ENCODE results near the gene EBF3.

The EBF3 gene

DNA sequence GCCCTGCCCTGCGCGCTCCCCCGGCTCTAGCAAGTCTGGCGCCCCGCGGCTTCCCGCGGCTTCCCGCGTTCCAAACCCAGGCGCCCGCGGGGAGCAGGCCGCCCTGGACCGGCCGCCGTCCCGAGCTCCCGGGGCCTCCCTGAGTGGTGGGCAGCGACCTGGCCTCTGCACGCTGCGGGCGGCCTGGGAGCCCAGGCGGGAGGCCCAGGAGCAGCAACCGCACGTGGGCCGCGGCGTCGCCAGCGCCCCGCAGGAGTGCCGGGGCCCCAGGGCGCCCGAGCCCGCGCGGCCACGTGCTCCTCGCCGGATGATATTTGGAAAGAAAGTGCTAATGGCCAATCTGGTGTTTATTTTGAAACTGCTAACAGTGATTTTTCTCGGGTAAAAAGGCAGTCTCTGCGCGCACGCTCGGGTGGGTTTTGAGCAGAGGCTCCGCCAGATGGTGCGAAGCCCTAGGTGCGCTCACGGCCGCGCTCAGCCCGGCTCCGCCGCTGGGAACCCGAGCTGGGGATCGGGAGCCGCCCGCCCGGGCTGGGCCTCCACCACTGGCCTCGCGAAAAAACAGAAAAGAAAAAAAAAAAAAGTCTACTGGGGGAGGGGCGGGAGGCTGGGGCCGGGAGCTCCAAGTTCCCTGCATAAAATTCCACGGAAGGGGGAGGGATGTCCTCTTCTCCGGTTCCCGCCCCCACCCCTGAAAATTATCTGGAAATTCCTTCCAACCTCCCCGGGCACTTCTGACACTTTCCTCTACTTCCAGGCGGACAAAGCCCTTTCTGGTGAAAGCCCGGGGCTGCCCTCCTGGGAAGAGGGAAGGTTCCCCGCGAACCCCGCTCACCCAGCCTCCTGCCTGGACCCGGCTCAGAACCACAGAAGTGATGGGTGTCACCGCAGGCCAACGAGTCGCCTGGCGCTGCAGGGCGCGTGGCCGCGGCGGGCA is 4.3 kb downstream of the EBF3 start:
- H3K4me3 ChIP-seq (ENCODE audit: low read depth, low read length) = no peak overlapping the region
- DNase-seq (ENCODE audit: low read depth) = no peak
- TF ChIP-seq, protein P1, sequence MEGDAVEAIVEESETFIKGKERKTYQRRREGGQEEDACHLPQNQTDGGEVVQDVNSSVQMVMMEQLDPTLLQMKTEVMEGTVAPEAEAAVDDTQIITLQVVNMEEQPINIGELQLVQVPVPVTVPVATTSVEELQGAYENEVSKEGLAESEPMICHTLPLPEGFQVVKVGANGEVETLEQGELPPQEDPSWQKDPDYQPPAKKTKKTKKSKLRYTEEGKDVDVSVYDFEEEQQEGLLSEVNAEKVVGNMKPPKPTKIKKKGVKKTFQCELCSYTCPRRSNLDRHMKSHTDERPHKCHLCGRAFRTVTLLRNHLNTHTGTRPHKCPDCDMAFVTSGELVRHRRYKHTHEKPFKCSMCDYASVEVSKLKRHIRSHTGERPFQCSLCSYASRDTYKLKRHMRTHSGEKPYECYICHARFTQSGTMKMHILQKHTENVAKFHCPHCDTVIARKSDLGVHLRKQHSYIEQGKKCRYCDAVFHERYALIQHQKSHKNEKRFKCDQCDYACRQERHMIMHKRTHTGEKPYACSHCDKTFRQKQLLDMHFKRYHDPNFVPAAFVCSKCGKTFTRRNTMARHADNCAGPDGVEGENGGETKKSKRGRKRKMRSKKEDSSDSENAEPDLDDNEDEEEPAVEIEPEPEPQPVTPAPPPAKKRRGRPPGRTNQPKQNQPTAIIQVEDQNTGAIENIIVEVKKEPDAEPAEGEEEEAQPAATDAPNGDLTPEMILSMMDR (IDR thresholded peaks at IDR 0.05; ENCODE audit: low read depth, low read length, missing control alignments) = no peak

DNA sequence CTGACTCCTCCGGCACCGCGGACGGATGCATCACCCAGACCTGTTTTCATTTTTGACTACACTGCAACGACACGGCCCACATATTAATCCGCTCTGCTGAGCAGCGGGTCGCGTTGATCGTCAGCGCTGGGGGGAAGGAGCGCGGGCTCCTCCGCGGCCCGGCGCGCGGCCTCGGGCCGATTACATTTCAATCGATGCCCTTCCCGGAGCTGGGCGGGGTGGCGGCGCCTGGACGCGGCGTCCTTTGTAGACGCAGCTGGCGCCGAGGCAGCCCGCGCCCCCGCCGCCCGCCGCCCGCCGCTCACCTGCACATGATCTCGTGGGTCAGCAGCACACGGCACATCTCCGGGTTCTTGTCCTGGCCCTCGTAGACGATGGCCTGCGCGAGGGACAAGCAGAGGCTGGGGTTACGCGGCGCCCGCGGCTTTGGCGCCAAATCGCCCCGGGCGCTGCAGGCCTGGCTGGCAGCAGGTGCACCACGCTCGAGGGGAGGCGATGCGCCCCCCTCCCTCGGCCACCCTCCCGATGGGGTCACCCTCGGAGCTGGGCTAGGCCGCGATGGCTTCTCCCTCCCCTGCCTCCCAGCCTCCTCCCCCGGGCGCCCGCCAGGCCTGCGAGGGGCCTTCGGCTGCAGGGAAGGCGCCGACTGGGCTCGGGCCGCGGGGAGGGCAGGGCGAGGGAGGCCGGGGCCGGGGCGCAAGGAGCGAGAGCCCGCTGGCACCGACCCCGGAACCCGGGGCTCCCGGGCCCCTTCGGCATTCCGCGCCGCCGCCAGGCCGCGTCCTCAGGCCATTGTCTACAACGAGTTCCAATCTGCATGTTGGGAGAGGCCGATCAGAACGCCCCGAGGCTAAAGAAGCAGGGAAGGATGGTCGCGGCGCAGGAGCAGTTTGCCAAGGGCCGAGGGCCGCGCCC is 5.2 kb downstream of the EBF3 start:
- TF ChIP-seq, protein P1 (IDR thresholded peaks at IDR 0.05; ENCODE audit: low read depth, low read length, missing control alignments) = no peak
- no peak for DNase-seq (ENCODE audit: low read depth)
- no peak overlapping the region for H3K4me3 ChIP-seq (ENCODE audit: low read depth, low read length)

- no peak overlapping the region for H3K4me3 ChIP-seq (ENCODE audit: low read depth, low read length)
- TF ChIP-seq, protein P1 (IDR thresholded peaks at IDR 0.05; ENCODE audit: low read depth, low read length, missing control alignments) = no peak
- DNase-seq (ENCODE audit: low read depth) = no peak
Measured at GRCh38 chr10:129958148-129958628, 5.9 kb downstream of the EBF3 start.

DNA sequence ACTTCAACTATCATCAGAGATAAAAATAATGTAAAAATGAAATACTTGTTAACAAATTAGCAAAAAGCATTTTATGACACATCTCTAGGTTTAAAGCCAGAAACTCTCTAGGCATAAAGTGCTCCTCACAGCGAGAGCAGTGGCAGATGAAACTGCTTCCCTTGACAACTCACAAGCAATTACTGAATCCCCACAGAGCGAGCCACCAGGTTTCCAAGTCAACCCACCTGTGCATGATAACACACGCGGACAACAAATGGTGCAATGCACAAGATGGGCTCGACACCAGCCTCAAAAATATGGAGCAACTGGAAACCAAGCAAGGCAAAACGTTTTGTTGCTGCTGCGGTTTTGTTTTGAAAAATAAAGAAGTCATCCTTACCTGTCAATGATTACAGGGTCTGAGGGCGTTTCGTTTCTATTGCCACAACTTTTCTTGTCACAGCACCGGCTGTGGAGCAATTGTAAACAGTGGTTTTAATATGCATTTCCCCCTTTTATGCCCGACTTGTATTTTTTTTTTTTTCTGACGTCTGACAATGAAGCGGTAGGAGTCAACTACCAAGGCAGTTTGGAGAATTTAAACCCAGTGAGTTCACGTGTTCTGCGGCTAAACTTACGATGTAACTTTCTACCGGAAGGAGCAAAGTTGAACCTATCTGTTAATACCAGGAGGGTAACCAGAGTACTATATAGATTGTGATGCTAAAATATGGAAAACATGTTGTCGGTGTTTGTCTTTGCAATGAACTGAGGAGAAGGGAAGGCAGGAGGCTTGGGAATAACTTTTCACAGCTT is 7.0 kb downstream of the EBF3 start:
- no peak overlapping the region for H3K4me3 ChIP-seq (ENCODE audit: low read depth, low read length)
- TF ChIP-seq, protein P1 (IDR thresholded peaks at IDR 0.05; ENCODE audit: low read depth, low read length, missing control alignments) = no peak
- no peak for DNase-seq (ENCODE audit: low read depth)

- no peak for DNase-seq (ENCODE audit: low read depth)
- TF ChIP-seq, protein P1 (IDR thresholded peaks at IDR 0.05; ENCODE audit: low read depth, low read length, missing control alignments) = no peak
- H3K4me3 ChIP-seq (ENCODE audit: low read depth, low read length) = no peak overlapping the region
Measured at GRCh38 chr10:129956286-129956670, 7.8 kb downstream of the EBF3 start.

DNA sequence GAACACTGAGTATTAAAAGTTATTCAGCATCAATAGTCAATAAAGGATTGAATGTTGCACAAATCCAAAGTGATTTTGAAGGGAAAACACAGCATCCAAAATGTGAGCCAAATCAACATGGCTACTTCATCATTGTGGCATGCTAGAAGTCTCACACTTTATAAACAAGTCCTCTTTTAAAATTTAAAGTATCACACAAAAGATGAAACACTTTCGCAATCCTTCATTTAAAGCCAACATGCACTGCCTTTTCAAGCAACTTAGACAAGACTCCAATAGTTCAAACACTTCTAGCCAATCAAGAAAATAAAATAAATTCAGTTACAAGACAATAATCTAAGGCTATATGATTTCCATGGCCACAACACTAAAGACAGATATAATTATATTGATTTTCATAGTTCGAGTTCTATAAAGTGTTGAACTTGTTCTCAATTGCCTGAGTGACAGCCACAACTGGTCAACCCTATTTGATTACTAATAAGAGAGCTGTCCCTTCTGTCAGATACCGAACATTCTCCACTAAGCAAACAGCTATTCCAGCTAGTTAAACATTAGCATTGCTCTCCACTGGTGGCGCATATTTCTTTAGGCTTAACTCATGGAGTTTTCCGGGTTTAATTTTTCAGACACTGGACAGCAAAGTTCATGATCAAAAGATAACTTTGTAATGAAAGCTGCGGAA is 8.3 kb downstream of the EBF3 start:
- TF ChIP-seq, protein P1 (IDR thresholded peaks at IDR 0.05; ENCODE audit: low read depth, low read length, missing control alignments) = no peak
- H3K4me3 ChIP-seq (ENCODE audit: low read depth, low read length) = no peak overlapping the region
- DNase-seq (ENCODE audit: low read depth) = no peak
